Measurements from ENCODE around the gene DUSP22. TPM values are rescaled to one million over a fixed set of nuclear protein-coding genes. Genes with fewer than 3 reads are reported as not detected.

The DUSP22 gene
- total RNA-seq, 1 donor from 2014 or later = 25.3 TPM

DNA sequence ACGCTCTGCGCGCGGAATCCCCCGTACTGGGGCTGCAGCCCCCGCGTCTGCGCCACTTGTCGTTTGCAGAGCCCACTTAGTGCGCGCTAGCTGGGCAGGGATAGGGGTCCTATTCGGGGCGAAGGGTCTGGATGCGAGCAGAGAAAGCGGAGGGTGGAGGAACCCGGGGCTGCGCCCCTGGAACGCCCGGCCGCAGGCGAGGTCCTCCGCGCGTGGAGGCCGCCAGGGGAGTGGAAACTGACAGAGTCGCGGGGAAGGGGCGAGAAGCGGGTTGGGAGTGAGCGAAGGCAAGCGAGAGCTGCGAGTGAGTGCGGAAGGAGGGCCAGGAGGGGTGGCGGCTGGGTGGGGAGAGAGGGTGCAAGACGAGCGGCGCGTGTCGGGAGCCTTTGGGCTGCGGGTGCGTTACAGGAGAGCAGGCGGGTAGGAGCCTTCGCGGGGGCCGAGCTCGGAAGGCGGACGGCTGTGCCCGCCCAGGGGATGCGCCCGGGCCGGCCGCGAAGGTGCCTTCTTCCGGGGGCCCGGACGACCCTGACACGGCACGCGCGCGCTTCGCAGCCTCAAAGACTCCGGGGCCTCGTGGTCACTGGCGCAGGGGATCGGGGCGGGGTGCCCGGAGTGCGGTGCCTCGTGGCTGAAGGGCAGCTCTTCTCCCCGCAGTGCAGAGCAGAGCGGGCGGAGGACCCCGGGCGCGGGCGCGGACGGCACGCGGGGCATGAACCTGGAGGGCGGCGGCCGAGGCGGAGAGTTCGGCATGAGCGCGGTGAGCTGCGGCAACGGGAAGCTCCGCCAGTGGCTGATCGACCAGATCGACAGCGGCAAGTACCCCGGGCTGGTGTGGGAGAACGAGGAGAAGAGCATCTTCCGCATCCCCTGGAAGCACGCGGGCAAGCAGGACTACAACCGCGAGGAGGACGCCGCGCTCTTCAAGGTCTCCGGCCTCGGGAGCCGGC lies 100.4 kb downstream of the DUSP22 start:
- DNase-seq (ENCODE audit: low read depth, low spot score) = no peak

DNA sequence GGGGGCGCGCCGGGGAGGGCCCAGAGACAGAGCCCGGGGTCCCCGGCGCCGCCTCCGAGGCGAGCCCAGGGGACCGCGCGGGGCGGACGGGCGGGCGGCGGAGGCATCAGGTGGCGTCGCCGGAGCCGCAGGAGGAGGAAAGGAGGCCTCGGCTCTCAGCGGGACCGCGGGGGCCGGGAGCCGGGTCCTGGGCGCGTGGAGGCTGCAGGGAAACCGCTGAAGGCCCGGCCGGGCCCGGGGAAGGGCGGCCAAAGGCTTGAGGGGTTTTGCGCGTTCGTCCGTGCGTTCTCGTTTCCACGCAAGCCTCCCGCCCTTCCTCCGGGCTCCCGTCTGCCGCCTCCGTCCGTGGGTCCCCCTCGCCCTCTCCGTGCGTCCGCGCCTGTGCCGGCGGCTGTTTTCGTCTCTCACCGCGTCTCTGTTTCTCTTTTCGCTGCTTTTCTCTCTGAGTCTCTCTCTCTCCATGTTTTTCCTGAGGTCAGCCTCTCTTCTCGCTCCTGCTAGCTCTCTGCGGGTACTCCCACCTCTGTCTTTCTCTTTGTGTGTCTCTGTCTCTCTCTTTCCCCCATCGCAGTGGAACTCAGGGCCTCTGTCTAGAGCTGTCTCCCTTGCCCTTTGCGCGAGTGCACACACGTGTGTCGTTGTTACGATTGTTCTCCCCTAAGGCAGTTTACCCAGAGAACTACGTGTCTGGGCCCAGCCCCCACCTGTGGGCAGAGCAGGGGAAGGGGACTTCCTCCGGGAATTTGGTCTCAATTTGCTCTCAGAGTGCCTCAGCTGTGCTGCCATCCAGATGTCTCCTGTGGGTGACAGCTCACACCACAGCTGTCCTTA lies 101.3 kb downstream of the DUSP22 start:
- no peak for DNase-seq (ENCODE audit: low read depth, low spot score)

DNA sequence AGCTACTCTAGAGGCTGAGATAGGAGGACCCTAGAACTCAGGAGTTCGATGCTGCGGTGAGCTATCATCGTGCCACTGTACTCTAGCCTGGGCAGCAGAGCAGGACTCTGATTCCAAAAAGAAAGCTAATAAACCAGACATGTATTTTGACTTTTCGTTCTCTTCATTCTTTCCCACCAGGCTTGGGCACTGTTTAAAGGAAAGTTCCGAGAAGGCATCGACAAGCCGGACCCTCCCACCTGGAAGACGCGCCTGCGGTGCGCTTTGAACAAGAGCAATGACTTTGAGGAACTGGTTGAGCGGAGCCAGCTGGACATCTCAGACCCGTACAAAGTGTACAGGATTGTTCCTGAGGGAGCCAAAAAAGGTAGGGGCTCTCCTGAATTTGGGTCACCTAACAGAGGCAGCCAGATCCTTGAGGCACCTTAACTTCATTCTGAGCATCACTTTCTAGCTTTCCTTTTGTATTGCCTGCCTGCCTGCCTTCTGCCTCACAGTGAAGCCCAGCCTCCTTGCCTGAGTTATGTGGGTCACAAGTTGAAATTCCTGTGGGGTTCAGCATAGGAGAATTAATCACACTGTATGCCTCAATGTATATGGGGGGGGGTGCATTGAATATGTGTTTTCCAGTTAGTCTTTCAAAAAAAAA lies 102.5 kb downstream of the DUSP22 start:
- no peak for DNase-seq (ENCODE audit: low read depth, low spot score)

DNA sequence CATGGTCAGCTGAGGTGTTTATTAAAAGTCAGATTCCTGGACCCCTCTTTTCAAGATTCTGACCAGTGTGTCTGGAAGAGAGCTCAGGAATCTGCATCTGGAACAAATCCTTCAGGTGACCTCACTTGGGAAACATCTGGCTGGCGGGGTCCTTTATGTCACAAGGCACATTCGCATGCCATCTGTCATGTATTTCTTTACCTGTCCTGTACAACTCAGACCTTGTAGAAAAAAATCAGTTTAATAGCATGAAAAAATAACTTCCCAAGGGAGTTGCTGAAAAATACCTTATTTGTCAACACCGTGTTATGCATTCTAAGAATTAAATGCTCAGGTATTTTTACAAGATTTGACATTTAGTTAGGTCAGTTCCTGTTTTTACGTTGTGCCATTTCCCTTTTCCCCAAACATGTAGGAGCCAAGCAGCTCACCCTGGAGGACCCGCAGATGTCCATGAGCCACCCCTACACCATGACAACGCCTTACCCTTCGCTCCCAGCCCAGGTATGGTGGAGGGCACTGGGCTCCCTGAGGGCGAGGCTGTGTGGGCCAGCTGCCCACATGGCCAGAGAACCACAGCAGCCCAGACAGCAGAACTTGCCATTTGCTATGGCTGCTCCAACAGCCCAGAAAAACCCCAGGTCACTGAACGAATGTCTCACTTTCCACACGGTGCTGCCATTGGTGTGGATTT lies 103.3 kb downstream of the DUSP22 start:
- DNase-seq (ENCODE audit: low read depth, low spot score) = no peak

DNA sequence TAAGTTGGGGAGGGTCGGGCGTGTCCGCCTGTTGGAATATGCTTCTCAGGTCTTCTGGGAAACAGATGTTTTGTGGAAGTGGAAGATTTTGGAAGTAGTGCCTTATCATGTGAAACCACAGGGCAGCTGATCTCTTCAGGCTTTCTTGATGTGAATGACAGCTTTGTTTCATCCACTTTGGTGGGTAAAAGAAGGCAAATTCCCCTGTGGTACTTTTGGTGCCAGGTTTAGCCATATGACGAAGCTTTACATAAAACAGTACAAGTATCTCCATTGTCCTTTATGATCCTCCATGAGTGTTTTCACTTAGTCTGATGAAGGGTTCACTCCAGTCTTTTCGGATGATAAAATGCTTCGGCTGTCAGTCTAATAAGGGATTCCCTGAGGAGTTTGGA lies 103.8 kb downstream of the DUSP22 start:
- no peak for DNase-seq (ENCODE audit: low read depth, low spot score)

DNA sequence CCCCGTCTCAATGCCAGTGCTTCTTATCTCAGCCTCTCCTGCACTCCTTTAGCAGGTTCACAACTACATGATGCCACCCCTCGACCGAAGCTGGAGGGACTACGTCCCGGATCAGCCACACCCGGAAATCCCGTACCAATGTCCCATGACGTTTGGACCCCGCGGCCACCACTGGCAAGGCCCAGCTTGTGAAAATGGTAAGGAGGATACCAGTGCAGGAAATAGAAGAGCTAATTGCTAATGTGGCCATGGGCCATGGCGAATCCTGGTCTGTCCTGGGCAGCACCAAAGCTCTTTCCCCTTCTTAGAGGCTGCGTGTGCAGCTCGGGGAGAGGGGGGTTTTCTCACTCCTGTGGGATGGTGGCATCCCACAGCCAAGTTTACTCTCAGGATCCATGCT lies 104.8 kb downstream of the DUSP22 start:
- no peak for DNase-seq (ENCODE audit: low read depth, low spot score)

DNA sequence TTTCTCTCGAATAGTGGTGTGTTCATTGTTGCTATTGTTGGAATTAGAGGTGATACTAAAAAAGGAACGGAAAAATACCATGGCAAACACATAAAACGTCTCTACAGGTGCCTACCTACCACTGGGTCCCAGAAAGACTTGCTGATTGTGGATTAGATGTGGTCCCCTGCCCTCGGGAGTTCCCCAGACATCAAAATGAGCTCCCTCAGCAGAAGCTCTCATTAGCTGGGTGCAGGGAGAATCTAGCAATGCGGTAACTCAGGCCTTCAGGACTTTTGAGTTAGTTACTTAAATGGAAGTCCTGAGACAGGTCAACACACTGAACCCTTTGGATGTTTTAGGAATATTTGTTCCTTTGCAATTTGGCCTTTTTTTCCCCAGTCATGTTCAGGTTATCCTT lies 105.3 kb downstream of the DUSP22 start:
- no peak for DNase-seq (ENCODE audit: low read depth, low spot score)

DNA sequence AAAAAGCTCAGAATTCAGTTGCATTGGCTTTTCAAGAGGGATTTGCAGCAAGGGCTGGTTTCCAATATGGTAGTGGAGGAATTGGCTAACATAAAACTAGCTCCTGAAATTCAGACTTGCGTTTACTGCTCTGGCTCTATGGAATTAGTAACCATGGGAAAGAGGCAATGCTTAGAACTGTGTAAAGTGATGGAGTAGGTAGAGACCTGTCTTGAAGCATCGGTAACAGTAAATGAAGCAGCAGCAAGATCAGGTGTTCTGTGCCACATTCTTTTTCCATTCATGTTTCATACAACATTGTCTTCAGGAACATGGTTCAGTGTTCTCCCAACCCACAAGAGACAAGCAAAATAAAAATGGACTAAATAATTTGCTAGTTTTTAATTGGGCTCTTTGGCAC lies 105.8 kb downstream of the DUSP22 start:
- DNase-seq (ENCODE audit: low read depth, low spot score) = no peak

DNA sequence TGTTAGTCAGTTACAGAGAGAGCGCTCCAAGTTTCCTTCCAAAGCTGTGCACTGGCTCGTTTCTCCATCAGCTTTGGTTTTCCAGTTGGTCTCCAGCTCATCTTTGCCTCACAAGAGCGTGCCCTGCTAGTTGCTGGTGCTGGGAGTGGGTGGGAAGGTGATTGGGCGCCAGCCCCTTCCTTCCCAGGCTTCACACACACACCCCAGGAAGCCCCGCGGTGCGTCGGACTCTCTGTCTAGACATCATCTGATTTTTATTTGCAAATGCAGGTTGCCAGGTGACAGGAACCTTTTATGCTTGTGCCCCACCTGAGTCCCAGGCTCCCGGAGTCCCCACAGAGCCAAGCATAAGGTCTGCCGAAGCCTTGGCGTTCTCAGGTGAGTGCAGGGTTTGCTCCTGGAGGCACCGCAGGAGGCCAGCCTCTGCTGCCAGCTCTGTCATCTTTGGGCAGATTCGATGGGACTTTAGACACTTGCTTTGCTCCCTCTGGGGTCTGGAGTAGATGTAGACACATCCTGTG lies 106.3 kb downstream of the DUSP22 start:
- DNase-seq (ENCODE audit: low read depth, low spot score) = no peak

DNA sequence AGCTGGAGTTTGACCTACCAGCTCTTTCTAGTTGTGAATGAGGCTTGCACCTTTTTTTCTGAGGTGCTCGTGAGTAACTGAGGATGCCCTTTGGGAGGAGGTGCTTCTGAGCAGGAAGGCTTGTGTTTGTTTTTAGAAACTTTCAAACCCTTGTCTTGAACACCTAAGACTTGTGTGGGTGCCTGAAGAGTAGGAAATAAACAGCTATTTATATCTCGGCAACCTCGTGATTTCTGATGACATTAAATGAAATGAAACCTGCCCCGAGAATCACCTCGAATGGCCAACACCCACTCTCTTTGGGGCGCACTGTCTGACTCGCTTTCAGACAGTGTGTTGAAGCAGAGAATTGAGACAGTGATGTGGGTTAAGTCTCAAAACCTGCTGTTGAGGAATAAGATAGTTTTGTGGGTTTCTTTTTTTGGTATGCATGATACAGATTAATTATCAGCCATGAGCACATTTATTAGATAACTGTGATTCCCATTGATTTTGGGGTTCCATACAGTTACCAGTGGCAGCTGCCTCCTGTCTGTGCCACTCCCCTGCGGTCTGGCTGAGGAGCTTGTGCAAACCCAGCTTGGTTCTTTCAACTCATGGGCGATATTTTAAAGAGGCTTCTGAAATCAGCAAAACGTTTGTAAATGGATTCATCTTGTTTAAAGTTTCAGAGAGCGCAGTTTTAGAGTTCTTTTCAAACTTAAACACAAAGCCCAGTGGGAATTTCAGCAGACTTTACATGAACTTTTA lies 107.7 kb downstream of the DUSP22 start:
- no peak for DNase-seq (ENCODE audit: low read depth, low spot score)

DNA sequence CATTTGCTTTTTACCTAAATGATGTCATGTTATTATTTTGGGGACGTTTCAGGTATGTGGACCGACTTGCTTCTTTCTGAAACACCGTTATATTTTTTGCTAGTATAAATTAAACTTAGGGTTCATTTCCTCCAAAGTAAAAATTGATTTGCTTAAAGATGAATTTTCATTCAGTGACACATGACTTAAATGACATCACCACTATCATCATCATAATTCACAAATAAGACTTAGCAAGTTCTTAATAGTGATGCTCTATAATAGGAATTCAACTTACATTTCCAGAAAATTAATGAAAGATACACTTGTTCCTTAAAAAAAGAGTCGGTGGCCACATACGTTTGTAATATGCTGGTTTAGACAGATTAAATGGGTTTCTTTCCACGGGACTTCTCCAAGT lies 108.5 kb downstream of the DUSP22 start:
- DNase-seq (ENCODE audit: low read depth, low spot score) = no peak

Other genes with a start within 250 kb of the DUSP22 start
- 0.07 TPM in 1 of 2 replicates, not detected in the other for gene IRF4, start 99.3 kb downstream of the DUSP22 start, total RNA-seq

Measured in pulmonary artery endothelial cell (primary cell).